GM06990 (cell line): ENCODE results near the gene HOXB13.
"Not testable (repeated sequence)": the region's sequence is repeated elsewhere in the genome, so short reads cannot be mapped to it uniquely, and the experiment has no call there.

Experiments used
- DNase-seq: peaks from one replicate; pipeline ENCODE4 v3.0.0-alpha.2; 2011; ENCODE audit not compliant: insufficient read length; ENCODE audit errors: extremely low read depth
- H3K27me3 ChIP-seq: replicated peaks from 2 replicates; pipeline ENCODE4 v1.6.0; 2011; ENCODE audit warnings: low read length; ENCODE audit not compliant: control insufficient read depth, insufficient read depth
- H3K36me3 ChIP-seq: 2 replicates; pipeline ENCODE4 v1.5.1; 2011; ENCODE audit warnings: low read length; ENCODE audit not compliant: control insufficient read depth, insufficient read depth
- H3K4me3 ChIP-seq: replicated peaks from 2 replicates; pipeline ENCODE4 v1.5.1; 2011; ENCODE audit warnings: low read depth, mild to moderate bottlenecking, control low read depth, low read length
- CTCF ChIP-seq: IDR thresholded peaks from 2 replicates; pipeline ENCODE4 v1.5.1; 2011; ENCODE audit warnings: low read length, control low read depth, mild to moderate bottlenecking, inconsistent platforms; ENCODE audit not compliant: insufficient read depth, poor library complexity, severe bottlenecking

The HOXB13 gene

DNA sequence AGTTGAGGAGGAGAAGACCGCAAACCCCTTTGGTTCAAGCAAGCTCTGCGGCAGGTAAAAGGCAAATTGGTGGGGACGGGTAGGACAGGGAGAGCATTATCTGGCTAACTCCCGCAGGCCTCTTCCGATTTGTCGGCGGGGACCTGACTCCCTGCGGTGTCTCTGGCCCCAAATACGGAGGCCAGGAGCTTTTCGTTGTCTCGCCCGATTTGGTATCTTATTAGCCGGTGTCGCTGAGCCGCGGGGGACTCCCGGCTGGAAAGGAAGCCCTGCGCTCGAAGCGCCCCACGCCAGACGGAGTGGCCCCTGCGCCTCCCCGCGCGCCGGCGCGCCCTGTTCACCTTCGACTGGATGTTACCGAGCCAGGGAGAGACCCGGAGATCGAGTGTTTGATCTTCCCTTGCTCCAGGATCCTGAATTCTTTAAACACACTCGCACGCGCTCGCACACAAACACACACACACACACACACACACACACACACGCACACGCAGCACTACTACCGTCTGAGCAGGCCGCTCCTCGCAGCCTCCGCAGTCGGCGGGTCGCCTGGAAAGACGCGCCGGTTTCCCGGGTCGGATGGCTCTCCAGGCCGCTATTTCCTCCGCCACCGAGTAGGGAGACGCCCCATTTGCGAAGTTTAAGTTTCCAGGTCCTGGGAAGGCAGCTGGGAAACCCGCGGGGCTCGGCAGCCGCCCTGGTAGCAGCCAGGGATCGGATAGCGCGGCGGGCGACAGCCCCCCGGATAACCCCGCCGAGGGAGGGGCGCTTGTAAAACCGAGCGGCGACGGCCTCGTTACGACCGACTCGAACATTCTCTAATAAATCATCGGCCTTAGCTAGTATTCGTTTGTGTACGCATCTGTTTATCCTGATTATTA lies 9.5 kb downstream of the HOXB13 start:
- TF ChIP-seq CTCF: no peak
- H3K27me3 ChIP-seq: peaks cover 5% of the 10 kb centered on the region
- no peaks in the 10 kb centered on the region for H3K36me3 ChIP-seq
- H3K4me3 ChIP-seq: no peak overlapping the region
- no peak for DNase-seq

GRCh38 chr17:48718227-48718760 lies 10.3 kb downstream of the HOXB13 start:
- no peaks in the 10 kb centered on the region for H3K36me3 ChIP-seq
- no peak overlapping the region for H3K4me3 ChIP-seq
- H3K27me3 ChIP-seq: peaks cover 5% of the 10 kb centered on the region
- no peak for DNase-seq
- no peak for TF ChIP-seq CTCF

- no peak for DNase-seq
- Histone ChIP-seq H3K36me3 (no peaks in the 10 kb centered on the region), H3K27me3 (peaks cover 5% of the 10 kb centered on the region), H3K4me3 (no peak overlapping the region)
- no peak for TF ChIP-seq CTCF
Observed at GRCh38 chr17:48717367-48718226, 11.0 kb downstream of the HOXB13 start.

GRCh38 chr17:48716549-48716948 lies 12.0 kb downstream of the HOXB13 start:
- H3K36me3 ChIP-seq, H3K4me3 ChIP-seq, H3K27me3 ChIP-seq, DNase-seq: not testable (repeated sequence)

- TF ChIP-seq CTCF: no peak
- DNase-seq: no peak
- H3K4me3 ChIP-seq: no peak overlapping the region
- no peaks in the 10 kb centered on the region for H3K36me3 ChIP-seq
- peaks cover 6% of the 10 kb centered on the region for H3K27me3 ChIP-seq
Observed at GRCh38 chr17:48715496-48716399, 12.8 kb downstream of the HOXB13 start.
